G401 (cell line): Measurements from ENCODE around the gene FAM32A. TPM values are rescaled to one million over a fixed set of nuclear protein-coding genes. Genes with fewer than 3 reads are reported as not detected.

Experiments used
- DNase-seq: peaks from one replicate; pipeline ENCODE4 v3.0.0-alpha.2; 2015; ENCODE audit warnings: low spot score
- in situ Hi-C: cut with HindIII; loops from 2 replicates; pipeline ENCODE4 v1.10.0; 2016; ENCODE audit warnings: low sequenced_read_pairs, mixed read lengths
- total RNA-seq: library from RNA; depleted of rRNA; stranded (reverse); fragments of >200 nt; shearing (Covaris generic); gene quantifications from 2 replicates; pipeline ENCODE4 v1.2.3, GENCODE V29; 2014

The FAM32A gene
- total RNA-seq, 1 experiment from 2014 or later, result 161 TPM

DNA sequence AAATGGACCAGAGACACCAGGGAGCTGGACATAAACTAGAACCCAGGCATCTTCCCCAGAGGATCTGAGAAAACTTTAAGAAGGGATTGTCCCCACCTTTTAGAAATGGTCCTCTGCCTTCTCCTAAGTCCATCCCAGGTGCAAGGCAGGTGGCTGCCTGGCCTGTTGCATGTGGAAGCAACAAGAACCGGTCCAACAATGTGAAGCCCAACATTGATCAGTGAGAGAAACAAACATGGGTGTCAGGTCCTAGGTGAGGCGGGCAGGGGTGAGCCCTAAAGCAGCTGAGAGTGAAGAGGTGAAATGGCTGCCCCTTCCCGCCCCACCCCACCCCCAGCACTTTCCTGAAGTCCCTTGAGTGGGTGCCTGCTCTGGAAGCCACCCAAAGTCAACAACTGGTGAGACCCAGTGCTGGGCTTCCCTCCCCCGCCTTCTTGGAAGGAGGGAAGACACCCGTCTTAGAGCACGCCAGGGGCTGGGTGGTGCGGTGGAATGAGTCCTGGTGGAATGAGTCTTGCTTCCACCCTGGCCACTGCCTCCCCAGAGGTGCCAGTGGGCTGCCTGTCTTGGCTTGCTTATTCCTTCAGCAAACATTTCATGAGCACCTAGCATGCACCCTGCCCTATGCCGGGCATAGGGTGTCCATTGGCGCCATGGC lies 14.2 kb downstream of the FAM32A start:
- in situ Hi-C loops, result no loop called here
- DNase-seq, result no peak

DNA sequence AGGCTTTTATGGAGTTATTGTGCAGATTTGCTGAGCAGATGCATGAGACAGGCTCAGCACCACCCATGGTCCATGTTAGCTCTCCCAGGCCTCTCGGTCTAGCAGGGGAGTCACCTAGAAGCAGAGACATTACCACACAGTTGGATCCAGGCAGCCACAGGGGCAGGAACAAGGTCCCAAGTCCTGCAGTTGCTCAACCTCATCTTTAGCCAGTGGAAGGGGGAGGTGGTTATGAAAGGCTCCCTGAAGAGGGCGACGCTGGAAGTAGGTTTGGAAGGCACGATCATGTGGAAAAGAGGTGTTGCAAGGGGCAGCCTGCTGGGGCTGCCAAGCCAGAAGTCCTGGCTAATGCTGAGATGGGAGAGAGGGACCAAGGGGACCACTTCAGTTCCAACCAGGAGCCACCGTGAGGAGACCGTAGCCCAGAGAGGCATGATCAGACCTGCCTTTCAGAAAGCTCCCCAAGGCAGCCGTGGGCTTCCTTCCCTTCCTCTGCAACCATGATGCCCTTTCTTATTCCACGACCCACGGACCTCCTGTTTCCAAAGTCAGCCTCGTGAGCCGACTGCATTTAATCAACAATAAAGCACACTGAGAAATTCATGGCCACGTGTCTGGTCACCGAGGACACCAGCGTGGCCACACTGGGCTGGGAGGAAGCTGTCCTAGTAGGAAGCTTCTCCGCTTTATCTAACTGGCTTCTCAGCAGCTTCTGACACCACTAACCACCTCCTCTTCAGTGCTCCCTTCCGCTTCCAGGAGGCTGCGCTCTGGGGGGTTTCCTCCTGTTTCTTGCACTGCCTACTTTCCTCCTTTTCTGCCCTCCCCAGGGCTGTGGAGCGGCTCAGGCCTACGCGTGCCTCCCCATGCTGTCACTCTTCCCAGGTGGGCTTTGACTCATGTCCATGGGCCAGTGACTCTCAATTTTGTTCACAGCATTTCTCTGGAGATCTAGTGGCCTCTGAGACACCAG lies 15.1 kb downstream of the FAM32A start:
- in situ Hi-C loops, result no loop called here
- no peak for DNase-seq

DNA sequence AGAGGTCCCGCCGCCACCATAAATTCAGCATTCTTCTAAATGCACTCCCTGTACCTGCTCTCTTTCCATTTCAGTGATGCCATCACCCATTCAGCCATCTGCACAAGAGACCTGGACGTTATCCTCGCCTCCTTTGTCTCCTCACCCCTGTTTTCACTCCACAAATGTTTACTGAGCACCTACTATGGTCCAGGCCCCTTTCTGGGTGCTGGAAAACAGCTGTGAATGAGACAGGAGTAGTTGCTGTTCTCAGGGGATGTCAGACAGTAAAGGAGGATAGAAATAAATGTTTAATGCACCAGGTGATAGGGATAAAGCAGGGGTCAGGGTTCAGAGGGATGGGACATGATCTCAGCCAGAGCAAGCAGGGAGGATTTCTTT lies 15.8 kb downstream of the FAM32A start:
- DNase-seq, result no peak
- in situ Hi-C loops, result no loop called here

DNA sequence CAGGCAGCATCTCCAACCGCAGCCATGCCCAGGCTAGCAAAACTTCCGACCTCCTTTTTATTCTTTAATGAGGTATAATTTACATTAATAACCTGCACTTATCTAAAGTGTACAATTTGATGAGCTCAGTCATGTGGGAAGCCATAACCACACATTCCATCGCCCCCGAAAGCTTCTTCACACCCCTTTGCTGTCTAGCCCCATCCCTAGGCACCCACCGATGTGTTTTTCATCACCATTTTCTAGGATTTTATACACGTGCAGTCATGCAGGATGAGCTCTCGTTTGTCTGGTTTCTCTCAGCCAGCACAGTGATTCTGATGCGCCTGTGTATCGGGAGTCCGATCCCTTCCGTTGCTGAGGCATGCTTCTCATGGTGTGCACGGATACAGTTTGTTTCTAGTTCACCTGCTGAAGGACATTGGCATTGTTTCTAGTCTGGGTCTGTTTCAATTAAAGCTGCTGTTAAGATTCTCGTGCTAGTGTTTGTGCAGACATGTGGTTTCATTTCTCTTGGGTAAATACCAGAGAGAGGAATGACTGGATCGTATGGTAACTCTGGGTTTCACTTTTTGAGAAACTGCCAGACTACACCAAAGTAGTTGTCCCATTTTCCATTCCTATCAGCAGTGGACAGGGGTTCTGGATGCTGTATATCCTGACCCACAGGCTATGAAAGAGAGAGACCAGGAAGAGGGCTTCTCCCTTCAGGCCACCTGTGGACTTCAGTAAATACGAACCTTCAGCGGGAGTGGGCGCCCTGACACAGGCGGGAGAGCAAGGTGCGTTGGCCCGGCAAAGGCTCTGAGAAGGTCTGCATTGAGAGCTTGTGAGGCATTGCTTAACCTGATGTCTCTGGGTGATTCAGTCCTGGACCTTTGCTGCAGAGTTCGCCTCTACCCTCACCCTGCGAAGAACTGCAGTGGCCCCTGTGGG lies 17.4 kb downstream of the FAM32A start:
- peak; percentile 9 for DNase-seq
- in situ Hi-C loops, result no loop called here

DNA sequence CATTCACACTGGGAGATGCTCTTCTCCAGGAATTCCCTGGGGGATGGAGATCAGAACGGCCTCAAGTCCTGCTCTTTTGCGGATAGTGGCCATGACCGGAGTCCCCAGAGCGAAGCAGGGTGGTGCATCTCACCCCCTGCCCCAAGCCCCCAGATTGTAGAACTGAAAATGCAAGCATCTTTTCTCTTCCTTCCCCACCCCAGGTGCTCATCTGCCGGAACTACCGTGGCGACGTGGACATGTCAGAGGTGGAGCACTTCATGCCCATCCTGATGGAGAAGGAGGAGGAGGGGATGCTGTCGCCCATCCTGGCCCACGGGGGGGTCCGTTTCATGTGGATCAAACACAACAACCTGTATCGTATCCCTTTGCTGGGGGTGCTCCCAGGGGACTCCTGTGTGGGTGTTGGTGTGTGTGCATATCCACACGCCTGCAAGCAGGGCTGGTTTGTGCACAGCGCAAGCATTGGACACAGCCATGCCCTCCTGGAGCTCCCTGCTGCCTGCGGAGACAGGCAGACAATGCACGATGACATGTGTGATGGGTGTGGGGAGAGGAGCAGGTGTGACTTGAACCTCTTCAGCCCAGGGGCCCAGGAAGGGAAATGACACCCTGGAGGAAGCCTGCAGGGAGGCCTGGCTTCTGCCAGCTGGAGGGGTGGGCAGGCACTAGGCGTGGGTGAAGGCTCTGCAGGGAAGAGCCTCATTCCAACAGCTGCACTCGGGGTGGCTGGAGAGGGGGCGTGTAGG lies 18.2 kb downstream of the FAM32A start:
- DNase-seq, result no peak
- in situ Hi-C loops, result no loop called here

DNA sequence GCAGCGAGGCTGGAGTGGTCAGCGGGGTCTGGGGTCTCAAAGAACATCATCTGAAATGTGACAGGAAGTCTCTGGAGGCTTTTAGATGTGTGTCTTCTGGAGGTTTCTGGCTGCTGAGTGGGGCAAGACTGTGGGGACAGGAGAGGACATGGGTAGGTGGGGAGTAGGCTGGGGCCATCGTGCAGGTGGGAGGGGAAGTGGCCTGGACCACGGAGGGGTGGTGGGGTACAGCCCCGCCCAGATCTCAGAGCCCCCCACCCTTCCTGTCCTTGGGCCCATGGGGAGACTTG lies 18.7 kb downstream of the FAM32A start:
- in situ Hi-C loops, result no loop called here
- no peak for DNase-seq

DNA sequence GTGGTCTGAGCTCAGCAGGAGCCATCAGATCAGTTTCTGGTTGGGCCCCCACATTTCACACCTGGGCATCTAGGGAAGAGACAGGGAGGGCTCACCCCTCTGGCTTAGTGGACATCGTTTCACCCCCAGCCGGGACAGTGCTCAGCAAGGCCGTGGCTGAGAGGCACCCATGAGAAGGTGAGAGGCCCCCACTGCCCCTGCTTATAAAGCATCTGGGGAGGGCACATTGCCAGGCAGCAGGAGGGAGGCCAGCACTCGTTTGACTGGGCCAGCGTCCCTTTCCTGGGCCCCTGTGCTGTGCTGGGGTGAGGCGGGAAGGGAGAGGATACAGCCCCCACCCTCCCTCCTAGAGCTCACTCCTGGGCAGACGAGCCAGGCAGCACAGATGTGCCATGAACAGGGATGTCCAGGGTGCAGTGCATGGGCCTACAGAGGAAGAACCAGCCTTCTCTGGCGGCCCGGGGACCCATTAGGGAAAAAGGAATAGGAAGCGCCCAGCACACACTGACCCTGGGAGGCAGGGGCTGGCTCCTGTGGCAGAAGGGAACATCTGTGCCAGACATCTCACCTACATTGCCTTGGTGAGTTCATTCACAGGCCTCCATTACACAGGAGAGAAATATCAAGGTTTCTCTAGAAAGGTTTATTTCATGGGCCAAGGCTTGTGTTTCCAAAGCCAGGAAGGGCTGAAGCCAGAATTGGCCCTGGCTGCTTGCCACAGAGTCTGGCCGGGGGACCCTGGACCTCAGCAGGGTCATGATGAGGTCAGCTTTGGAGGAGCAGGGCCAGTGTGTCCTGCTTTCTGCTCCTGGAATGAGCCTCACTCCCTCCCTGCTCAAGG lies 20.2 kb downstream of the FAM32A start:
- in situ Hi-C loops, result no loop called here
- DNase-seq, result no peak

DNA sequence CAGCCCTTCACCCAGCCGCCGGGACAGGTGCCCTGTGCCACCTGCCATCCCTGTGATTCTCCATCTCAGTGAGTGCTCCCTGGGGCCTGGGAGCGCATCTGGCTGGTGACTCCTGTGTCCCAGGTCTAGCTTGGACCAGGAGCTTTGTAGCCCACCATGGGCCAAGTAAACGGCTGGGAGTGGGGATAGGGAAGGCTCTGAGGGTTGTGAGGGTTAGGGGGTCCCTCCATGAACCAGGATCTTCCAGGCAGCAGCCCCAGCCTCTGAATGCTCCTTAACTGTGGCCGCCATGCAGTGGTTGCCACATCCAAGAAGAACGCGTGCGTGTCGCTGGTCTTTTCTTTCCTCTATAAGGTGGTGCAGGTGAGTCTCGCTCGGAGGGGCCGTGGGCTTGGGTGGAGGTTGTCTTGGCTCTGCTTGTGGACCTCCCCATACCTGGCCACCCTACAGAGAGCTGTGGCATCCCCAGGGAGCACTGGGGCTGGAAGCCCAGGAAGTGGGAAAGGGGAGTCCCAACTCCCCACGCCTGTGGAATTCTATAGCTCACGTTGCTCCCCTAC lies 20.9 kb downstream of the FAM32A start:
- no peak for DNase-seq
- in situ Hi-C loops, result no loop called here

DNA sequence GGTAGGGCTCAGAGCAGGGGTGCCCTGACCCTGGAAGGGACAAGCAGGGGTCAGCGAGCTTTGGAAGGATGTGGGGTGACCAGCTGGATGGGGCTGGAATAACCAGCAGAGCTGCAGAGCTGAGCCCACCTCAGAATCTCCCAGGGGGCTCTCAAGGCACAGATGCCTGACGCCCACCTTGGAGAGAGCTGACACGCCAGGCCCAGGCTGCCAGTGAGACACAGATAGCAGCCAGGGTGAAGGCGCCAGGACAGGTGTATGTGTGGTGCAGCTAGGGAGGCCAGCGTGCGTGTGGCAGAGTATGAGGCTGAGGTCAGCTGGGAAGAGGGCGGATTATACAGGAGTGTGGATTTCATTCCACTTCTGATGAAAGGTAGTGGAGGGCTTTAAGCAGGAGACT lies 21.4 kb downstream of the FAM32A start:
- DNase-seq, result no peak
- in situ Hi-C loops, result no loop called here

DNA sequence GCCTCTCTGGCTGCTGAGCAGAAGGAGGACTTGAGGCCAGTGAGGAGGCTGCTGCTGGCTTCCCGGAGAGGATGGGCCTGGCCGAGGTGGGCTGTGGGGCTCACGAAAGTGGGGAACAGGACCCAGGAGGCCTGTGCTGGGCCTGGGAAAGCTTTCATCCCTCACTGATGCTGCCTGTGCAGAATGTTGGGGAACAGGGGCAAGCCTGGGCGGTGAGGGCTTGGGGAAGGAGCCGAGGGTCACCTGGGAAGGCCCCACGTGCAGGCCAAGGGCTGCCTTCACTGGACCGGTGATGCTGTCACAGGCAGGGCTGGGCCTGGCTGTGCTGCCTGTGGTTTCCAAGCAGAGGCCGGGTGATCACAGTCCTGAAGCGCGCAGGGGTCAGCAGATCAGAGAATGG lies 21.9 kb downstream of the FAM32A start:
- in situ Hi-C loops, result no loop called here
- no peak for DNase-seq

DNA sequence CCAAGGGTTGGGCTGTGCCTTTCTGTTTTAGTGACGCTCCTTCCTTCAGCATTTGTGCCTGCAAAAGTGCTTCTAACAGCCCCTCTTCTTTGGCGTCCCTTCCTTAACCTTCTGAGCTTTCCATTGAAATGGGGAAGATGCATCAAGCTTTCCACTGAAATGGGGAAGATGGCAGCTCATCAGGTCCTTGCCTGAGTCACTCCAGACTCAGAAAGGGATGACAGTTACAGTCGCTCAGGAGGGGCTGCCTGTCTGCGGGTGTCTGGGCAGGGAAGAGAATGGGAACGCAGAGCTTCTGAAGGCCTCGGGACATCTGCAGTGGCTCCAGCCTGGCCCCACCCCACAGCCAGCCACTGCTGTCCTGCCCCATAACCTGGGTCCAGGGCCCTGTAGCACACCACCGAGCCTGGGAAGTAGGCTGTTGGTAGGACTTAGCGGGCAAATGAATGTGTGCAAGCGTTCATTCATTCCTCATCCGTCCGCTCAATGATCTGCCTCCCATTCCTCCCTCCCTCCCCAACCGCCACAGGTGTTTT lies 22.3 kb downstream of the FAM32A start:
- in situ Hi-C loops, result no loop called here

DNA sequence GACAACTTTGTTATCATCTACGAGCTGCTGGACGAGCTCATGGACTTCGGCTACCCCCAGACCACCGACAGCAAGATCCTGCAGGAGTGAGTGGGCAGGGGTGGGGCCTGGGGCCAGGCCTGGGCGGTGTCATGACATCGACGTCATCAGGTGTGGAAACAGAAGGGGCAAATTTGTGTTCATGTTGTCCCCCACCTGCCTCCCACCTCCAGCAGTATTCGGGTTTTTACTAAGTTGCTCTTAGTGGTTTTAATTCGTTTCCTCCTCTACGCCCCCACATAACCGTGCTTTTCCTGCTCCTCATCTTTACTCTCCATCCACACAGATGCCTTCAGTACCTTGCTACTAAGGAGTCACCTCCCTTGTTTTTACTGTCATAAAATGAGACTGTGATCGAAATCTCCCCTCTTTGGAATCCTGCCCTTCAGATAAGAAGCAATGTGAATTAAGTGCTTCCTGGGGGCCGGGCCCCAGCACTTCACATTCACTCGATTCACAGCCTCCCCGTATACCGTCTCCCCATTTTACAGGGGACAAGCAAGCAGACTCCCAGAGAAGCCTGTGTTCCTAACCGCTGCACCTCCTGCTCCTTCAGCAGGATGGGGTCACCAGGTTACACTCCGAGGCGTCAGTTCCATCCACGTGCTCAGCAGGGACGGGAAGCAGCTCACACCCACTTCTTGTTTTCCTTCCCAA lies 23.0 kb downstream of the FAM32A start:
- in situ Hi-C loops, result no loop called here
- no peak for DNase-seq

More for the DNA sequence above, 22.3 kb downstream of the FAM32A start:
- no peak for DNase-seq

DNA sequence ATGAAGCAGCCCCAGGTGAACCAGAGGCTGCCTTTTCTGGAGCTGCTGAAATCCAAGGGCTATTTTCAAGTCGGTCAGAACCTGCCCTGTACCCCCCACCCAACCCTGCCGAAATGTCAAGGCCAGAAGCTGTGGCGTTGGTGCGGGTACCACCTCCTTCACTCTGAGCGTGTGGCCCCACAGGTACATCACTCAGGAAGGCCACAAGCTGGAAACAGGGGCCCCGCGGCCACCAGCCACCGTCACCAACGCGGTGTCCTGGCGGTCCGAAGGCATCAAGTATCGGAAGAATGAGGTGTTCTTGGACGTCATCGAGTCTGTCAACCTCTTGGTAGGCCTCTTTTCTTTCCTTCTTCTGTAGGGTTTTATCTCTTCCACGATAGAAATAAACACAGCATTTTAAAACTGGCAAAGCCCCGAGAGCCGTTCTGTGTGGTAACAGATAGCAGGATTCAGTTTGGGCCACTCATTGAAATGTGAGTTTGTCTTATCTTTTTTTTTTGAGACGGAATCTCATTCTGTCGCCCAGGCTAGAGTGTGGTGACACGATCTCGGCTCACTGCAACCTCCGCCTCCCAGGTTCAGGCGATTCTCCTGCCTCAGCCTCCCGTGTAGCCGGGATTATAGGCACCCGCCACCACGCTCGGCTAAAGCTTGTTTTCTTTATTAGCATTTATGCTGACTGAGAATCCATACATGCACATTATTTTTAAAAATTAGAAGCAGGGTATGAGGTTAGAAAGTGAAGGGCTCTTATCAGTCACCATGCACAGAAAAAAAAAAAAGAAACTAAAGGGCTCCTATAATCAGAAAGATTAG lies 23.8 kb downstream of the FAM32A start:
- in situ Hi-C loops, result no loop called here
- DNase-seq, result no peak

DNA sequence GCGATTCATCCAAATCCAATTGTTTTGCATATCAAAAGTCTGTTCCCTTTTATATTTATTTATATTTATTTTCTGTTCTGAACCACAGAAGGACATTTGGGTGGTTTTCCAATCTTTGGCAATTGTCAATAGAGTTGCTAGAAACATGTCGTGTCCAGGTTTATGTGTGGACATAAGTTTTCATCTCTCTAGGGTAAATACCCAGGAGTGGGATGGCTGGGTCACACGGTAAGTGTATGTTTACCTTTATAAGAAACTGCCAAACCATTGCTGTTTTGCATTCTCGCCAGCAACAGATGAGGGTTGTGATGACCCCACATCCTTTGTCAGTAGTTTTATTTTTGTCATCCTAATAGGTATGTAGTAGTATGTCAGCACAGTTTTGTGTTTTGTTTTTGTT lies 25.0 kb downstream of the FAM32A start:
- DNase-seq, result no peak
- in situ Hi-C loops, result no loop called here

DNA sequence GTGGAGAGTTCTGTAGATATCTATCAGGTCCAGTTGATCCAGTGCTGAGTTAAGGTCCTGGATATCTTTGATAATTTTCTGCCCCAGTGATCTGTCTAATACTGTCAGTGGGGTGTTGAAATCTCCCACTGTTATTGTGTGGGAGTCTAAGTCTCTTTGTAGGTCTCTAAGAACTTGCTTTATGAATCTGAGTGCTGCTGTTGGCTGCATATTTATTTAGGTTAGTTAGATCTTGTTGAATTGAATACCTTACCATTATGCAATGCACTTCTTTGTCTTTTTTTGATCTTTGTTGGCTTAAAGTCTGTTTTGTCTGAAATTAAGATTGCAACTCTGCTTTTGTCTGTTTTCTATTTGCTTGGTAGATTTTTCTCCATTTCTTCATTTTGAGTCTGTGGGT lies 27.9 kb downstream of the FAM32A start:
- DNase-seq, result no peak
- in situ Hi-C loops, result no loop called here
